Measurements from ENCODE around the gene IGFN1. TPM values are rescaled to one million over a fixed set of nuclear protein-coding genes. Genes with fewer than 3 reads are reported as not detected.

IGFN1 gene
- under 0.01 and 0.09 TPM in 2 replicates for total RNA-seq

GRCh38 chr1:201190624-201191051, at the start of gene IGFN1:
Gene IGFN1 (plus strand): TSS chr1:201190824. CDS start chr1:201193294, 2,470 bp downstream.

GRCh38 chr1:201154389-201155165, 36.0 kb upstream of the IGFN1 start, which contains the start of gene TMEM9:
Gene TMEM9 (minus strand): TSS chr1:201154474. CDS start chr1:201153923, 551 bp downstream.

Other genes with a start within 250 kb of the IGFN1 start
- under 0.01 and 0.09 TPM in 2 replicates for gene KIF21B, start 167.1 kb upstream of the IGFN1 start, total RNA-seq
- not detected in 2 replicates for gene CACNA1S, start 78.4 kb upstream of the IGFN1 start, total RNA-seq
- not detected in 2 replicates for gene ASCL5, start 63.6 kb upstream of the IGFN1 start, total RNA-seq
- 103 and 129 TPM in 2 replicates for gene TMEM9, start 36.4 kb upstream of the IGFN1 start, total RNA-seq
- under 0.01 TPM in 2 replicates for gene PKP1, start 92.7 kb downstream of the IGFN1 start, total RNA-seq
- under 0.01 and 0.09 TPM in 2 replicates for gene TNNT2, start 186.9 kb downstream of the IGFN1 start, total RNA-seq
- gene LAD1, start 208.5 kb downstream of the IGFN1 start, total RNA-seq = 0.28 TPM in 1 of 2 replicates, not detected in the other
- gene TNNI1, start 230.9 kb downstream of the IGFN1 start, total RNA-seq = 0.09 TPM in 1 of 2 replicates, not detected in the other

Measured in smooth muscle cell of bladder (primary cell).